Lung microvascular endothelial cell (primary cell): ENCODE data around the gene TMEM117. TPM values are rescaled to one million over a fixed set of nuclear protein-coding genes. Genes with fewer than 3 reads are reported as not detected.
"Not testable (repeated sequence)": the region's sequence is repeated elsewhere in the genome, so short reads cannot be mapped to it uniquely, and the experiment has no call there.

Source experiments
- DNase-seq, 2 donors: peaks; one replicate each; pipeline versions ENCODE4 v3.0.0 to v3.0.0-alpha.2; 2010; ENCODE audit warnings: low read depth in 2 of 2
- total RNA-seq: library from RNA; depleted of rRNA; stranded (reverse); fragments of >200 nt; gene quantifications from 2 replicates; pipeline ENCODE4 v1.2.1, GENCODE V29; 2014

The TMEM117 gene
- total RNA-seq, 1 donor from 2014 or later, result 4.8 TPM

GRCh38 chr12:44206045-44206444, 370.2 kb downstream of the TMEM117 start:
- no peak for DNase-seq

DNA sequence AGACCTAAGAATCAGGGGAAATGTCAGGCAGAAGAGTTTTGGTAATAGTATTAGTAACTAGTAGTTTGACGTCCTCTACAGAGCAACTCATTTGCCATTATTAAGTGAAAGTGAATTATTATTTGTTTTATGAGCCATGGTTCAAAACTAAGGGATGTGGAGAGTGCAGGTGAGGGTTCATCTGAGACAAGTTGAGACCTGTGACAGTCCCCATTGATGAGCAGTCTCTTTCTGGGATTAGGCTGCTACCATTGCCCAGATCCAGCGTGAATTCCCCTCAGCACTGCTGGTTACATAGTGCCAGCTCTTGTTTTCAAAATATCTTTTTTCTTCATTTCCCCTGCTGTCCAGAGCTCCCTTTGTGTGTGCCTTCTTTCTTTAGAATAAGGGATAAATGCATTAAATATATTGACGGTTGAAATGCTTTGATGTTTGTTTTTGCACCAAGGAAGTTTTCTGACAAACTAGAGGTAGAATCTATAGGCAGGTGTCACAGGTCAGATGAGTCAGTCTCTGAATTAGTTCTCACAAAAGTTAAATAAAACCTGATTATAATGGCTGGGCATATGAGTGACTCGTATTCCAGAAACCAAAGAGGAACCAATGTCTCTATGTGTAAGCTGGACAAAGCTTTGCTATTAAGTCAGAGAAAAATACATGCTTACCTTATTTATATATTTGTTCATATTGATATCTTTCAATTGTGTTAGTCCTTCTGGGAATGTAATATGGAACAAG, 381.4 kb downstream of the TMEM117 start:
- no peak for DNase-seq

- no peak for DNase-seq
Observed at GRCh38 chr12:44223736-44224135, 387.9 kb downstream of the TMEM117 start.

DNA sequence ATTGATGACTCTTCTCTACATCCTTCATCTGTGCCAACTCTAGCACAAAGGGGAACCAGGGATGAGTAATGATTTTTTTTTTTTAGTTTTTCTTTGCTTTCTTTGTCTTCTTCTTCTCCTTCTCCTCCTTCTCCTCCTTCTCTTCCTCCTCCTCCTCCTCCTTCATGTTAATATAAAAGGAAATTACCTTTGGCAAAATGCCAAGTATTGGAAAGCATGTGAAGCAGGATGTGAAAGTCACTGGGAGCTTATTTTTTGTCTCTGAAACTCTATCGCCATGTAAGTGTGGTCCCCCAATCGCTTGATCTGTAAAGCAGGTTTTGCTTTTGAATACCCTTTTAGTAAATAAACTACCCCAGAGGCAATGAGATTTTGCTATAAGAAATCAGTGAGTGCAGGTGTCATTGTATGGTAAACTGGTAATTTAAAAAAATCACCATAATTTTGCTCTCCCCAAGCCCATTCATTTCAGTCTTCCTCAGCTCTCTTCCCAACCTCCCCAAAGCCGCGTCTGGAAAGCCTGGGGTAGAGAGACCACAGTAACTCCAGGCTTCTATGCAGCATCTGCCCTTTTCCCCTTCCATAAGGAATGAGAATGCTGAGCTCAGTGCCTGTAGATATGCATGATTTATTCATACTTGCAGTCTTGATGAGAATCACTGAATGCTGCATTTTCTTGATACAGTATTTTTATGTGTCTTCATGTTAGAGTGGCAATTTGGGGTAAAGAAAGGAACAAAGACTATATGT, 388.7 kb downstream of the TMEM117 start:
- no peak for DNase-seq

DNA sequence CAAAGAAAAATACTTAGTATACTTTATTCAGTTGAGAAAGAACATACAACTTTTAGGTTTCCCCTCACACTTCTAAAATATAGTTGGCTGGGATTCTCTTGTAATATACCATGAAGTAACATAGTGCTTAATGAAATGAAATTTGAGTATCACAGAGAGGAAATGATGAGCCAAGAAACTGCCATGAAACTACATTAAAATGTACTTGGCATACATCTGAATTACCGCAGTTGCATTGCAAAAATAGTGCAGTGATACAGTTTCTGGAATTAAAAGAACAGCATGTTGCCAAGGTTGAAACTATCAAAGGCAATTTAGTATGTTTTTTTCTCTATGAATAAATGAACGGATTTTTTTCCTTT, 389.2 kb downstream of the TMEM117 start:
- no peak for DNase-seq

DNA sequence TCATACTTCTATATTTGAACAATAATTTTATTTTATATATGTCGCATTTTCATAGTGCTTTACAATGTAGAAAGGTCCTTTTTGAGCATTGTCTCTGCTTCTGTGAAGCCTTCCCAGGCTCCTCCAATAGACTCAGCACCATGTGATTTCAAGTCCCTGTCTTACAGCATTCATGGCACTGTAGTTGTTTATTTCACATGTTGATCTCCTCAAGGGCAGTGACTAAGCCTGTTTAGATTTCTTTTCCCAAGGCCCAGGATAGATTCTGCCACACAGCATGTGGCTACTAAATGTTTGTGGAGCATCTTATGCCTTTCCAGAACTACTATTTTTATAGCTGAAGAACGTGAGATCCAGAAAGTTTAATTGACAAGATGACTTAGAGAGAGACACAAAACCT, 391.7 kb downstream of the TMEM117 start:
- no peak for DNase-seq

DNA sequence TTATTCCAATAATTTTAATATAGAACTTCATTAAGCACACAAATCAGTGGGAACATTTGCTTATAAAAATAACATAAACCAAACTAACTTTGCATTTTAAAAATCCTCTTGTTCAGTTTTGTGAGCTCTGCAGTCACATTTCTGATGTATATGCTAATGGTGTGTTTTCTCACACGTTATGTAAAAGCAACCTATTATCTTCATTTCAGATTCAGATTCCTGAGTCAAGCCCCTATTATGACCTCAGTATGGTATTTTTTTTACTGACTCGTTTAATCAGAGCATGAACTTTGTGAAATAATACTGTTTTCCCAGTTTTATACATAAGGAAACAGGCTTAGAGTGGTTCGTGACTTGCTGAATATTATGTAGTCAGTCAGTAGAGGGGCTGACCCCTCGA, 394.0 kb downstream of the TMEM117 start:
- DNase-seq, result no peak

GRCh38 chr12:44235674-44236073, 399.8 kb downstream of the TMEM117 start:
- no peak for DNase-seq

GRCh38 chr12:44240186-44240585, 404.3 kb downstream of the TMEM117 start:
- no peak for DNase-seq

DNA sequence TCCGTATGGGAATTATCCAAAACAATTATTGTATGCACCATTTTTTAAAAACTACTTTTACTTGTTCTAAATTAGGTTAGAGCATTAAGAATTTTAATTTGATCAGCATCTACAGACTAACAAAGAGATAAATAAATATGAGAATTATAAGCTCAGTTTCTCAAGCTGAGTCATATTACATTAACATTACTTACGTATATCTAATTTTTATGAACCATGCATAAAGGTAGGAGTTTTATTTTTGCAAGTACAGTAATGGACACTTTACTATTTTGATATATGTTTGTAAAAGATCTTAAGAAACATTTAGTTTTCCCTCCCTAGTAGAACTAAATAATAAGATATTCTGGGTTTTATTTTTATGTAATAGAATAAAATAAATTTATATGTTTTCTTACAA, 410.1 kb downstream of the TMEM117 start:
- DNase-seq, result no peak

GRCh38 chr12:44246482-44247105, 410.7 kb downstream of the TMEM117 start:
- DNase-seq, result no peak

GRCh38 chr12:44247588-44247987, 411.7 kb downstream of the TMEM117 start:
- DNase-seq, result no peak

DNA sequence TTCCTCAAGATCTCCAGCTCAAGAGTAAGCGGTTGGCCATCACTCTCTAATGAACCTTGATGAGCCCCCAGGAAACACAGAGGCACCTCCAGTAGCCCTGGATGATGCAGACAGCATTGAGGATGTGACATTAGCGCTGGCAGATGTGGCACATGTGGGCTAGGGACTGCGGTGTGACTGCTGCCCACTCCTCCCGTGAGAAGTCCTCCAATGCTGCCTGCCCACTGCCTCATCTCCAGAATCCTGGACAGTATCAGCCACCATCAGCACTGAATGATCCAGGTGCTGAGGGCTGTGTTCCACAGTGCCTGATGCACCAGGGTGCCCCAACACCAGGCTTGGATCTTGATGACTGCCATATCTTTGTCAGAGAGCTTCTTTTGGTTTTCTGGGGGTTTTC, 412.6 kb downstream of the TMEM117 start:
- DNase-seq, result no peak

DNA sequence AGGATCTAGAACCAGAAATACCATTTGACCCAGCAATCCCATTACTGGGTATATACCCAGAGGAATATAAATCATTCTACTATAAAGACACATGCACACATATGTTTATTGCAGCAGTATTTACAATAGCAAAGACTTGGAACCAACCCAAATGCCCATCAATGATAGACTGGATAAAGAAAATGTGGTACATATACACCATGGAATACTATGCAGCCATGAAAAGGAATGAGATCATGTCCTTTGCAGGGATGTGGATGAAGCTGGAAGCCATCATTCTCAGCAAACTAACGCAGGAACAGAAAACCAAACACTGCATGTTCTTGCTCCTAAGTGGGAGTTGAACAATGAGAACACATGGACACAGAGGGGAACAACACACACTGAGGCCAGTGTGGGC, 414.6 kb downstream of the TMEM117 start:
- DNase-seq, result not testable (repeated sequence)

- no peak for DNase-seq
Observed at GRCh38 chr12:44253338-44253856, 417.5 kb downstream of the TMEM117 start.

GRCh38 chr12:44258246-44258645, 422.4 kb downstream of the TMEM117 start:
- DNase-seq, result no peak

DNA sequence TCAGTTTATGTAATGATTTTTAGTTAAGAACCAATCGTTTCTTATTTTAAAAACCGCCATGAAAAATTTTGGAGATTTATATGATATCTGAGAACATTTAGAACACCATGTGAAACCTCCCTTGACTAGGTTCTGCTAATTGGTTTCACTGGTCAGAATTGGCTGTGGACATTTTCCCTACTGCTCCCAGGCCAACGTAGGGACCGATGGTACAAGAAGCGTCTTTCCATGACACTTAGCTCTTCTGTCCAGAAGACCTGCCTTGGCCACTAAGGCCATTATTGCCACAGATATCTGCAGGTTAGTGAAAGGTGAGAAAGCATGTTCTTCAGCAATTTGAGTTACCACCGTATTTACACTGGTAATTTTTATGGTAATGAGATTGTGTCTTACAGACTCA, 424.0 kb downstream of the TMEM117 start:
- no peak for DNase-seq

DNA sequence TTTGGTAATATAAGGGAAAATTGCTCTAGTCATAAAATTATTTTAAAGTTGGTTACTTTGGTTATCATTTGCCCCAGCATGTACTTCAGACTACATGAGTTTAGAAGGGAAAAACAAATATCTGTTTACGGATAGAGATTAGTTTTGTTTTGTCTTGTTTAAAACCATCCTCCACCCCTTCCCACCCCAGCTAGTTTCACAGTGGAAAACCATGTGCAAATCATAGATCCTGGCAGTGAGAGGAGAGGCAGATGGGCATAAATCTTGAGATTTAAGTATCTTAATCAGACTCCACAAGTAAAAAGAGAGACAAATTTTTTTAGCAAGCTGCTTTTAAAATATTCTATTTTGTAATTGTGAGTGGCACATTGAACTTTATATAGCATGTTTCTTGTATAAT, 424.7 kb downstream of the TMEM117 start:
- no peak for DNase-seq

DNA sequence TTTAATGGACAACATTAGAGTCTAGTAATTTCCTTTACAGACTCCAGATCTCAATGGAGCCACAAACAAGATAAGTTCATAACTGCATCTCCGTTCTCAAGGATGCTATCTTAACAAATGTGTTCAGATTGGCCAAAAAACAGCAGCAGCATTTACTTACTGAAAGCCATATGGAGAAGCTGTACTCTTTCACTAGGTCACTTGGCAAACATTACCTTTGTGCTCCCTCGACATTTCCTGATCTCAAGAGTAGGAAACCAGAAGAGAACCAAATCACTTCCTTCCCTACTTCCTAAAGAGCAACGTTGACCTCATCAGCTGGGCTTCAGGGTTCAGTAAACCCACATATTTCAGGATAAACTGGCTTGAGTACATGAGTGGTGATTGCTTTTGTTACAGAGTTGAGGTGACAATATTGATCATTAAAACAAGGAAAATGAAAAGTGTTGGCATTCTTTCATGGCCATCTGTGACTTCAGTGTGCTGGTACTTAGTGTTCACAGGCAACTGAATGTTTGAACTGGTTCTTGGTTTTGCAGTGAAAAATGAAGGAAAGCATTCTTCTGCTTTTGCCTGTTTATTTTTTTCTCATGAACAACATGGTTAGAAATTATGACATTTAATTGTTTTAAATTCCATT, 449.6 kb downstream of the TMEM117 start:
- no peak for DNase-seq

- no peak for DNase-seq
Observed at GRCh38 chr12:44286336-44286735, 450.5 kb downstream of the TMEM117 start.

GRCh38 chr12:44286821-44287505, 451.1 kb downstream of the TMEM117 start:
- no peak for DNase-seq
